Erythroblast (primary cell): ENCODE measurements around the gene ZBTB39.
"Not testable (repeated sequence)": the region's sequence is repeated elsewhere in the genome, so short reads cannot be mapped to it uniquely, and the experiment has no call there.

Source experiments
- GATA1 ChIP-seq: IDR thresholded peaks from 2 replicates; pipeline ENCODE4 v1.6.1; 2011; ENCODE audit warnings: low read depth, mild to moderate bottlenecking, control low read depth, low read length, moderate library complexity
- POLR2A ChIP-seq: IDR thresholded peaks from 2 replicates; pipeline ENCODE4 v1.6.1; 2011; ENCODE audit warnings: mild to moderate bottlenecking, low read length

- TF ChIP-seq POLR2A, GATA1: not testable (repeated sequence)
Measured at GRCh38 chr12:56968910-56969309, 37.4 kb downstream of the ZBTB39 start.
